Activated T-cell treated with anti-CD3 and anti-CD28 coated beads for 24 hours (primary cell): ENCODE measurements around the gene PHACTR1.
A peak's percentile ranks its signal among the peaks of the same experiment; 100 is the strongest.

Source experiments
- DNase-seq: peaks from one replicate; pipeline ENCODE4 v3.0.0-alpha.2; 2020; ENCODE audit warnings: low read depth

The PHACTR1 gene

DNA sequence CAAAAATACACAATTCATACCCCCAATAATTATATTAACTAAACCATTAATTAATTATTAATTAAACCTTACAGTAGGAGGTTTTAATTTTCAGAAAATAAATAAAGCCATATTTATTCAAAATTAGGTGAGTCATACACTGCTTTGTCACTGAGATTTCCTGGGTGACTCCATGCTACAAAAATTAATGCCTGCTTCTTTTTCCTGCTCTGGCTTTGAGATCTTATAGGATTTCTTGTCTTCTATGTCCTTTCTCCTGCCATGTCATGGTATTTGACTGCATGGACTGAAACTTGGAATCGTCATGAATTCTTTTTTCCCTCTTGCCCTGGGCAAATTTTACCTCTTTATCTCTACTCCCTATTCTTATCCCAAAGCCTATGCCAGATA, 133.2 kb downstream of the PHACTR1 start:
- no peak for DNase-seq

DNA sequence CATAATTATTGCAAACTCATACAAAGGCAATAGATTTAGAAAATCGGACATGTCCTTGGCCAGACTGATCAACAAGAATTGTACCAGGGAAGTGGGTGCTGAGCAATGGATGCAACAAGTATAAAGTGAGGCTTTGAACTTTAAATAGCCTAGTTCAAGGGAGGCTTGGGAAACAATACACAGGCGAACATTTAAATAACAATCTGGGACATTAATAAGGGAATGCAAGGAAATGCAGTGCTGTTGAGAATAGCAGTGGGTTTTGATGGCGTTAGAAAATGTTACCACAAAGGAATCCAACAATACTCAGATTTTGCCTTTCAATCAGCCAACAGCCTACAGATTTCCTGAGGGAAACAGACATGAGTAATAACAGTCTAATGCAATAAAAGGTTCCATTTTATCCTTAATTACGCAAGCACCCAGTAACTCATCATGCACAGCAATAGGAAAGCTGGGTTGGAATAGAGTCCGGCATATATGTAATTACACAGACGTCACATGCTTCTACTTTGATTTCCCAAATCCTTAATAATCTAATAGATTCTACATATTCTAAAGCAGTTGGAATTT, 134.6 kb downstream of the PHACTR1 start:
- DNase-seq: no peak

- no peak for DNase-seq
These were observed 145.0 kb downstream of the PHACTR1 start for GRCh38 chr6:12861603-12862002.

- no peak for DNase-seq
These were observed 148.6 kb downstream of the PHACTR1 start for GRCh38 chr6:12865117-12865516.

- DNase-seq: no peak
These were observed 149.2 kb downstream of the PHACTR1 start for GRCh38 chr6:12865671-12866181.

- no peak for DNase-seq
These were observed 150.0 kb downstream of the PHACTR1 start for GRCh38 chr6:12866422-12867029.

DNA sequence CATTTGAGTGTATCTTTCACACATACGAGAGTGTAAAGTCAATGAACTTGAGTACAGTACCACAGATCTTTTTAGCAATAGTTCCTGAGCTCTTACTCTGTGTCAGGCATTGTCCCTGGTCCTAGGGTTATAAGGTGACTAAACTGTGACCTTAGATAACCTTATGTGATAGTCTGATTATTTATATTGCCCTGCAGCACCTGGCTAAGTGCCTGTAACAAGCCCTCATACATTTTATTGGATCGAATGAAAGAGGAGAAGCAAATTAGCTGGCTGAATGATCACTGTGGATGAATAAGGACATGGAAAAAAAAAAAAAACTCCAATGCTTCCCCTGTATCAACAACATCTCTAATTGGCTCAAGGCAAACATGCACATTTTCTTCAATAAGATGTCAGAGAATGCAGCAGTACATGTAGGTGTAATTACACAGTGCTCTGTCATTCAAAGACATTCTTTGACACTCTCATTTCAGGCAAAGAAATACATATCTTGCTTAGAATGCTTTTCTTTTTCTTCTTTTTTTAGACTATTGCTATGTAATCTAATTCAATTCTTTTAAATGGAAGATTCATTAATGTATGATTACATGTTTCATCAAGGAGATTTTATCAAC, 153.4 kb downstream of the PHACTR1 start:
- DNase-seq: no peak

- DNase-seq: no peak
These were observed 157.1 kb downstream of the PHACTR1 start for GRCh38 chr6:12873691-12874090.

DNA sequence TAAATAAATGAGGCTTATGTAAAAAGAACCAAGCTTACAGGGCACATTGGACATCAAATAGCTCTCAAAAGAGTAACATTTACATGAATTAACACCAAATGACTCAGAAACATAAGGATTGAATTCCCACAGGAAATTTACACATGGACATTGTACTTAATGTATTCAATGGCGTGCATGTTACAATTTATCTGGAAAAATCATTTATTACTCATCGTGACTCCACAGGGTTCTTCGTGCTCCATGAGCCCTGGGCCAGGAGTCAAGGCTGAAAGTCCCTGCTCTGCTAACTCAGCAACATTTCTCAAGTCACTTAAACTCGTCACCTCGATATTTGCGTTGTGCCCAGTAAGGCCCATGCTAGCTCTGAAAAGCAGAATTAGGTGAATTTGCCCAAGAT, 158.5 kb downstream of the PHACTR1 start:
- DNase-seq: no peak

GRCh38 chr6:12878741-12879140, 162.2 kb downstream of the PHACTR1 start:
- no peak for DNase-seq

GRCh38 chr6:12882761-12883290, 166.3 kb downstream of the PHACTR1 start:
- DNase-seq: no peak

GRCh38 chr6:12884983-12885382, 168.4 kb downstream of the PHACTR1 start:
- DNase-seq: no peak

GRCh38 chr6:12886961-12887775, 170.6 kb downstream of the PHACTR1 start:
- no peak for DNase-seq

DNA sequence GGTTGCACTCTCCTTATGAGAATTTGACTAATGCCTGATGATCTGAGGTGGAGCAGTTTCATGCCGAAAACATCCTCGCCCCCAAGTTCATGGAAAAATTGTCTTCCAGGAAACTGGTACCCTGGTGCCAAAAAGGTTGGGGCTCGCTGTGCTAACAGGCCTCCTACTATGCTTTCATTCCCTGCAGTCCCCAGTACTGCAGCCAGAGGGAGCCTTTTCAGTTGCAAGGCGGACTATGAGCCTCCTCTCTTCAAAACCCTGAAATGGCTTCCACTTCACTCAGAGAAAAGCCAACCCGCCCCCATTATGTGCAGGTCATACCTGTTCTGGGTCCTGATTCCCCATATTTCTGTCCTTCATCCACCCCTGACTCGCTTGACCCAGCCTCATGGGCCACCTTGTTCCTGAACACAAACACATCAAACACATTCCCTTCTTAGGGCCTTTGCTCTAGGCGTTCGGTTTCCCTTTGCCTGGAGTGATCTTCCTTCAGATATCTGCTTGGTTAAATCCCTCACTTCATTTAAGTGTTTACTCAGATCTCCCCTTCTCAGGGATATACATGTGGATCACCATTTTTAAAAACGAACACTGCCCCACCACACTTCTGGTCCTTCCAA, 173.7 kb downstream of the PHACTR1 start:
- peak; percentile 6 for DNase-seq

GRCh38 chr6:12891595-12891994, 175.0 kb downstream of the PHACTR1 start:
- no peak for DNase-seq

DNA sequence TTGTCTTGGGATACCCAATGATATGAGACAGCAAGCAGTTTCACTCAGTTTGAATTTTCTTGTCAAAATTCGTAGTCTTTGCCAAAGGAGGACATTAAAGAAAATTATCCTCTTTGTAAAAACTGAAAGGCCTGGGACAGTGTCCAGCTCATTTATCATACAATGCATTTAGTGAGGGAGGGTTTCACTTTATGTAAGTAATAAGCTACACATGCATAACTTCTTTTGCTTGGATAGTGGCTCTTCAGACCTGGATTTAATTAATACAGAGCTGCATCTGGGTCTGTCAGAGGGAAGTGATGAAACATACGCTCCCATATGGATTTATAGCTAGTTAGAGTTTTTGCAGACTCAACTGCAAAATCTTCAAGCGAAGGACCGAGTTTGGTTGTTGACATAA, 175.6 kb downstream of the PHACTR1 start:
- DNase-seq: no peak

GRCh38 chr6:12893036-12893435, 176.5 kb downstream of the PHACTR1 start:
- no peak for DNase-seq

DNA sequence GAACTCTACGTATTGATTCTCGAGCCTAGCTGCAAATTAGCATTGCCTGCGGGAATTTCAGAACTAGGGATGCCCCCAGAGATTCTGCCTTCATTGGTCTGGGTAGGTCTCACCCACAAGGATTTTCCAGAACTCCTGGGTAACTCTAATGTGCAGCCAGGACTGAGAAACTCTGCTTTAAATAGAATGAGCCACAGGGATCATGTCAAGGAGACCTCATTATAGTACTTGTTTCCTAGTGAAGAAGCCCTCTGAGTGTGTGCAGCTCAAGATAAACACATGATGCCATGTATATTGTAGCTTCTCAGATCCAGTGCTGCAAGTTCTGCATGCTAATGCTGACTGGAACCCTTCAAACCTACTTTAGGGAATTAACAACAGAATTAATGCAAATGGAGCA, 179.2 kb downstream of the PHACTR1 start:
- DNase-seq: no peak

DNA sequence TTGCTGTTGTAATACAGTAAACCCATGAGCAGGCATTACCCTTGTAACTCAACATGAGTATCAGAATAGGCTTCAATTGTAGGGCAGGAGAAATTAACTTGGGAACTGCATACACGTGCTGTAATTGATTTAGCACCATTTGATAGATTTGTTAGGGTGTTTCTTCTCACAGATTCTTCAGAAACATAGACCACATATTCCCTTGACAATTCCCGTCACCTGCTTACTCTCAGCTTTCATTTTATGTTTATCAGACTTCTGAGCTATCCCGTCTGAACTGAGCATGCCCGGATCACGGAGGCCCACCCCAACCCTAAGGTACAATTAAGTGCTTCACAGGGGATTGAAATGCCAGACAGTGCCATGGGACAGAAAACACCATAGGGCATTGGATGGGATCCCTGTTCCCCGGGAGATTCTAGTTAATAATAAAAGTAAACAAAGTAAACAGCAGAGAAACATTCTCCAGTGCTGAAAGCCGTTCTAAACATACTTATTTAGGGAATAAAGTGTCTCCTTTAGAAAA, 179.7 kb downstream of the PHACTR1 start:
- no peak for DNase-seq

DNA sequence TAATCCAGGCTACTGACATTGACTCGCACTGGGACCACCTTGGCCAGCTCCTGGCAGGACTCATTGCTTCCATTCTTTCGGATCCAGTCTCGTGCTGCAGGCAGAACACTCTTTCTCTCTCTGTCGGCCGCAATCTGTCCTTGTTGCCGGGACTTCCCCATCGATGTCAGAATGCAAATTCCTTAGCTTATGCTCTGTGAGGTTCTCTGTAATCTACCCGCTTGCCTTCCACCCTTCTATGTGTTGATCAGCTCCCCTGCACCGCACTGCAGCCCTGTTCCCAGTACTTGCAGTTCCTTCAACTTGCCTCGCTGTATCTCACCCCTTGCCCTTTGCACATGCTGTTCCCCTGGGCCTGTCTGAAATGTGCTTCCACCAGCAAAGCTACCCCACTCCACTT, 182.0 kb downstream of the PHACTR1 start:
- no peak for DNase-seq

- DNase-seq: no peak
These were observed 182.7 kb downstream of the PHACTR1 start for GRCh38 chr6:12899046-12899833.
